A549 (cell line): ENCODE results near the gene CNTNAP5. TPM values are rescaled to one million over a fixed set of nuclear protein-coding genes. Genes with fewer than 3 reads are reported as not detected.

Experiments used
- ATAC-seq, 2 experiments: fragments of 200-7000 bp in 1 of 2; fragments of >200 bp in 1 of 2; cut with Nextera tagmentation in 1 of 2; cut with Tn5 transposase in 1 of 2; 3 replicates each; pipeline versions ENCODE4 v1.8.0 to v1.9.1; 2018 to 2020; ENCODE audit warnings: mild to moderate bottlenecking in 1 of 2, moderate library complexity in 1 of 2
- CTCF ChIA-PET: fragments of 300-600 bp; sonication (Branson Sonifier 250); formaldehyde crosslinking; extraction: SDS; loops from one replicate; lab custom pipeline; 2021; ENCODE audit warnings: antibody characterized with exemption, inconsistent platforms; lab: Yijun Ruan, JAX
- POLR2A ChIA-PET: fragments of 350-600 bp; formaldehyde crosslinking; extraction: SDS; loops from one replicate; lab custom pipeline; 2021; ENCODE audit warnings: antibody characterized with exemption, inconsistent platforms; lab: Yijun Ruan, JAX
- DNase-seq, 2 experiments: peaks; one replicate each; pipeline versions ENCODE4 v3.0.0 to v3.0.0-alpha.2; 2011 to 2016; ENCODE audit warnings: low read depth in 1 of 2, low spot score in 1 of 2
- FAIRE-seq: peaks from 2 replicates; lab custom pipeline; 2011; peaks lifted over from hg19 to GRCh38; lab: Jason Lieb, UNC
- H3K27ac ChIP-seq, 2 experiments: fragments of >200 bp; sonication (Bioruptor Twin); formaldehyde crosslinking; 3 replicates each; pipeline ENCODE4 v1.5.1; 2016 to 2017
- H3K4me1 ChIP-seq: fragments of >200 bp; sonication (Bioruptor Twin); formaldehyde crosslinking; 3 replicates; pipeline ENCODE4 v1.6.1; 2016
- H3K4me2 ChIP-seq: fragments of >200 bp; sonication (Bioruptor Twin); formaldehyde crosslinking; 3 replicates; pipeline ENCODE4 v1.6.1; 2016
- H3K4me3 ChIP-seq: fragments of >200 bp; sonication (Bioruptor Twin); formaldehyde crosslinking; 3 replicates; pipeline ENCODE4 v1.5.1; 2016
- H3K9me3 ChIP-seq: fragments of >200 bp; sonication (Bioruptor Twin); formaldehyde crosslinking; 3 replicates; pipeline ENCODE4 v1.6.1; 2016
- BHLHE40 ChIP-seq: IDR thresholded peaks from 2 replicates; pipeline ENCODE4 v1.6.1; 2012; ENCODE audit warnings: low read depth, low read length, inconsistent platforms
- EHMT2 ChIP-seq: fragments of 200-600 bp; sonication (generic); IDR thresholded peaks from 2 replicates; pipeline ENCODE4 v1.6.1; 2016; ENCODE audit warnings: antibody characterized with exemption, low read depth, mild to moderate bottlenecking, moderate library complexity
- ELK1 ChIP-seq: fragments of 150-350 bp; IDR thresholded peaks from 2 replicates; pipeline ENCODE4 v1.6.1; 2014; ENCODE audit warnings: low read depth, mild to moderate bottlenecking, low read length
- FOSB ChIP-seq: fragments of 250-450 bp; sonication (Bioruptor Pico); IDR thresholded peaks from 2 replicates; pipeline ENCODE4 v1.5.0; 2020; ENCODE audit warnings: mild to moderate bottlenecking, moderate library complexity
- FOSL2 ChIP-seq, 2 experiments: fragments of 450-650 bp in 1 of 2; fragments of >200 bp in 1 of 2; sonication (Bioruptor Twin) in 1 of 2; formaldehyde crosslinking; IDR thresholded peaks; 2 replicates each; pipeline versions ENCODE4 v1.5.0 to v1.6.1; 2016 to 2020; ENCODE audit warnings: mild to moderate bottlenecking in 1 of 2, moderate library complexity in 1 of 2
- HMGXB4 ChIP-seq: fragments of 250-450 bp; sonication (Bioruptor Pico); IDR thresholded peaks from 2 replicates; pipeline ENCODE4 v1.5.0; 2021; ENCODE audit warnings: mild to moderate bottlenecking, moderate library complexity, borderline replicate concordance
- HOXB13 ChIP-seq: fragments of 250-450 bp; sonication (Bioruptor Pico); IDR thresholded peaks from 2 replicates; pipeline ENCODE4 v1.5.0; 2020; ENCODE audit warnings: low read depth, mild to moderate bottlenecking, moderate library complexity
- KDM1A ChIP-seq: fragments of 200-600 bp; sonication (generic); IDR thresholded peaks from 2 replicates; pipeline ENCODE4 v1.6.1; 2016; ENCODE audit warnings: low read depth, mild to moderate bottlenecking
- NR3C1 ChIP-seq: fragments of >200 bp; sonication (Bioruptor Twin); formaldehyde crosslinking; IDR thresholded peaks from 3 replicates; pipeline ENCODE4 v1.6.1; 2017
- PBX3 ChIP-seq: IDR thresholded peaks from 2 replicates; pipeline ENCODE4 v1.6.1; 2012
- POLR2AphosphoS2 ChIP-seq: conservative IDR thresholded peaks from 2 replicates; pipeline ENCODE4 v1.6.1; 2012; ENCODE audit warnings: low read length, improper control_type of control experiment, inconsistent platforms
- RAD21 ChIP-seq, 2 experiments: fragments of >200 bp in 1 of 2; sonication (Bioruptor Twin) in 1 of 2; formaldehyde crosslinking in 1 of 2; IDR thresholded peaks in 1 of 2; conservative IDR thresholded peaks in 1 of 2; 2 replicates in 1 of 2; 3 replicates in 1 of 2; pipeline ENCODE4 v1.6.1; 2012 to 2018; ENCODE audit warnings: inconsistent platforms in 1 of 2
- RARB ChIP-seq: fragments of 250-450 bp; sonication (Bioruptor Pico); IDR thresholded peaks from 2 replicates; pipeline ENCODE4 v1.8.0; 2021; ENCODE audit warnings: mild to moderate bottlenecking, moderate library complexity
- RNF2 ChIP-seq: fragments of 200-600 bp; sonication (generic); IDR thresholded peaks from 2 replicates; pipeline ENCODE4 v1.6.1; 2016; ENCODE audit warnings: low read depth, mild to moderate bottlenecking, antibody characterized with exemption, moderate library complexity, borderline replicate concordance
- SMC3 ChIP-seq: fragments of >200 bp; sonication (Bioruptor Twin); formaldehyde crosslinking; IDR thresholded peaks from 3 replicates; pipeline ENCODE4 v1.6.1; 2018; ENCODE audit warnings: inconsistent platforms
- TFCP2L1 ChIP-seq: fragments of 250-450 bp; sonication (Bioruptor Pico); IDR thresholded peaks from 2 replicates; pipeline ENCODE4 v1.5.0; 2021; ENCODE audit warnings: mild to moderate bottlenecking
- USF2 ChIP-seq: fragments of 450-650 bp; IDR thresholded peaks from 2 replicates; pipeline ENCODE4 v1.6.1; 2014; ENCODE audit warnings: antibody characterized with exemption
- WGBS: methylation state at CpG from one replicate; pipeline ENCODE4 v1.1.6; 2017; ENCODE audit errors: missing lambda C conversion rate; 5-methylcytosine and 5-hydroxymethylcytosine counted together
- polyA plus RNA-seq, 4 experiments: library from polyadenylated mRNA; depleted of rRNA in 3 of 4; stranded (reverse); fragments of >200 nt; fragmentation: RNase III in 1 of 4; extraction: RNeasy Plus Mini Kit Qiagen cat#74134 plus additional on column Dnase treatment in 1 of 4; gene quantifications; 2 replicates in 3 of 4; 3 replicates in 1 of 4; pipeline ENCODE4 v1.2.3, GENCODE V29; 2011 to 2017
- small RNA-seq, 6 experiments: library from RNA; depleted of rRNA; stranded (forward); fragments of <200 nt; gene quantifications; one replicate each; pipeline ENCODE3, GENCODE V24; 2012

The CNTNAP5 gene
- polyA plus RNA-seq, 2 of the 4 experiments (the other 2 are of a cell fraction): not detected

GRCh38 chr2:124961132-124961531, 936.0 kb downstream of the CNTNAP5 start:
- DNase-seq (no peak), FAIRE-seq (no peak), ATAC-seq (no peak)
- Histone ChIP-seq H3K9me3 (no peaks in the 10 kb centered on the region), H3K4me2 (no peak overlapping the region), H3K4me3 (no peak overlapping the region), H3K27ac (no peak overlapping the region), H3K4me1 (no peaks in the 10 kb centered on the region)
- CTCF ChIA-PET: no interaction called here
- 3% methylated on average over 4 of the region's 4 CpGs for WGBS
- POLR2A ChIA-PET: no interaction called here
- TF ChIP-seq FOSB: no peak
- TF ChIP-seq PBX3: no peak
- no peak for TF ChIP-seq SMC3
- TF ChIP-seq HOXB13 (CRISPR knock-in tag): no peak
- TF ChIP-seq BHLHE40: no peak
- no peak for TF ChIP-seq POLR2AphosphoS2
- TF ChIP-seq USF2: no peak
- no peak for TF ChIP-seq HMGXB4 (CRISPR knock-in tag)
- TF ChIP-seq ELK1: no peak
- TF ChIP-seq RNF2: no peak
- TF ChIP-seq NR3C1: no peak
- no peak for TF ChIP-seq KDM1A
- no peak for TF ChIP-seq RARB (CRISPR knock-in tag)
- TF ChIP-seq RAD21 (conservative IDR thresholded peaks at IDR 0.05 in 1 of 2, IDR thresholded peaks at IDR 0.05 in 1 of 2): no peak
- TF ChIP-seq TFCP2L1 (CRISPR knock-in tag): no peak
- no peak for TF ChIP-seq EHMT2
- no peak for TF ChIP-seq FOSL2 (IDR thresholded peaks at IDR 0.05)
- TF ChIP-seq FOSL2 (CRISPR knock-in tag; IDR thresholded peaks at IDR 0.05): no peak

Small RNAs within 50 kb of the gene (small RNA-seq; reads per million reads assigned to genes)
- gene AC019159.1 (0 reads per million in 6 experiments), gene MTND5P22 (0 reads per million in 6 experiments), gene RNA5SP102 (0 reads per million in 6 experiments)
